ENCODE measurements around the gene NPPA. TPM values are rescaled to one million over a fixed set of nuclear protein-coding genes. Genes with fewer than 3 reads are reported as not detected.

The NPPA gene
- total and polyA plus RNA-seq, 3 donors from 2014 or later, result not detected

DNA sequence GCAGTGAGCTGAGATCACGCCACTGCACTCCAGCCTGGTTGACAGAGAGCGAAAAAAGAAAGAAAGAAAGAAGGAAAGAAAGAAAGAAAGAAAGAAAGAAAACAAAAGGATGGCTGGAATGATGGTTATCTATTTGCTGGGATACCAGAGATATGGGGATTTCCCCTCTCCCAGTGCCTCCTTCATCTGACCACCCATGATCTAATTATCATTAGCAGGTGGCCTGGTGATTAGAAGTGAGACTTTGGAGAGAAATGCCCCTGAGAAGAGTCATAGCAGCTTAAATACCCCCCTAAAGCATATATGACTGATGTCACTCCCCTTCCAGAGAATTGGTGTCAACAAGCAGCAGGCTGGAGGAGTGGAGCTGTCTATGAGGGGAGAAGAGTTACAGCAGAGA lies 12.5 kb upstream of the NPPA start:
- Histone ChIP-seq H3K9me3 (no peaks in the 10 kb centered on the region), H3K27ac (no peak overlapping the region), H3K4me3 (no peak overlapping the region), H3K27me3 (peaks cover 7% of the 10 kb centered on the region), H3K4me1 (peaks cover 8% of the 10 kb centered on the region), H3K36me3 (ENCODE audit: low read depth, missing control alignments) (no peaks in the 10 kb centered on the region)
- no peak for TF ChIP-seq POLR2A (IDR thresholded peaks at IDR 0.05)
- TF ChIP-seq, protein P1, sequence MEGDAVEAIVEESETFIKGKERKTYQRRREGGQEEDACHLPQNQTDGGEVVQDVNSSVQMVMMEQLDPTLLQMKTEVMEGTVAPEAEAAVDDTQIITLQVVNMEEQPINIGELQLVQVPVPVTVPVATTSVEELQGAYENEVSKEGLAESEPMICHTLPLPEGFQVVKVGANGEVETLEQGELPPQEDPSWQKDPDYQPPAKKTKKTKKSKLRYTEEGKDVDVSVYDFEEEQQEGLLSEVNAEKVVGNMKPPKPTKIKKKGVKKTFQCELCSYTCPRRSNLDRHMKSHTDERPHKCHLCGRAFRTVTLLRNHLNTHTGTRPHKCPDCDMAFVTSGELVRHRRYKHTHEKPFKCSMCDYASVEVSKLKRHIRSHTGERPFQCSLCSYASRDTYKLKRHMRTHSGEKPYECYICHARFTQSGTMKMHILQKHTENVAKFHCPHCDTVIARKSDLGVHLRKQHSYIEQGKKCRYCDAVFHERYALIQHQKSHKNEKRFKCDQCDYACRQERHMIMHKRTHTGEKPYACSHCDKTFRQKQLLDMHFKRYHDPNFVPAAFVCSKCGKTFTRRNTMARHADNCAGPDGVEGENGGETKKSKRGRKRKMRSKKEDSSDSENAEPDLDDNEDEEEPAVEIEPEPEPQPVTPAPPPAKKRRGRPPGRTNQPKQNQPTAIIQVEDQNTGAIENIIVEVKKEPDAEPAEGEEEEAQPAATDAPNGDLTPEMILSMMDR (IDR thresholded peaks at IDR 0.05), result no peak
- 58 to 62% methylated on average over 1 to 2 of the region's 2 CpGs for WGBS, 2 donors
- DNase-seq, result no peak
- intact Hi-C loops (cut with DNase I; ENCODE audit: low total_unique reads), result no loop called here

DNA sequence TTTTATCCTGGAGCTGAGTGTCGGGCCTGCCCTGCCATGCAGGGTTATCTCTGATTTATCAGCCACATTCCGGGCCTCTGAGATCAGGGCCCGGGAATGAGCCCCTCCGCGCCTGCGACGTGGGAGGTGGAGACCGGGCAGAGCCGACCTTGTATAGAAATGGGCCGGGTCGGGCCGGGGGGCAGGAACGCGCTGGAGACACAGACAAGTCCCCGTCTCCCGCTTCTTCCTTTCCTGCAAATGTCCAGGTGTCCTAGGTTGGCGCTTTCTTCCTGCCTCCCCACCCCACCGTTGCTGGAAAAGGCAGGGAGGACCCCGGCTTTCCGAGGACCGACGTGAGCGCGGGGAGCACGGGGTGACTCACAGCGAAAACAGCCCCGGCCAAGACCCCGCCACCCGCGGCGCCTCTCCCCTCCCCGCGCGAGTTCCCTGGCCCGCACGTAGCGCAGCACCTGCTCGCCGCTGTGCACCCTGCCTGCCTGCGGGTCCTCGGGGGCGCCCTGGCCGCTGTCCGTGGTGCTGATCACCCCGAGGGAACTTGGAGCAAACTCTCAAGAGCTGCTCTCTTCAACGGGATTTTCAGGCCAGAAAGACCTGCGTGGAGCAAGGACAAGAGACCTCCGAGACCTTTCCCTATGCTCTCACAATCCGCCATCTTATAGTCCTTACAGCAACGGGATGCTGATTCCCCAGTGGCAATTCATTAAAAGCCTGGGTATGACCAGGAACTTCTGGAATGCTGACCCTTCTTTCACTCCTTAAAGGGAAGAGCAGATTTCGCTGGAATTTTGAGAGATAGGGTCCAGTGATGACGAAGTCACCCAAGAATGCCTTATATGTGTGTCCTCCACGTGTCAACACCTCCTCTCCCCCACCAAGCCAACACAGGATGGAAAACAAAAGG lies 11.6 kb upstream of the NPPA start:
- intact Hi-C loops (cut with DNase I; ENCODE audit: low total_unique reads), result no loop called here
- peak; percentile 75 for DNase-seq
- 2 to 8% methylated on average over 12 to 52 of the region's 53 CpGs for WGBS, 2 donors

DNA sequence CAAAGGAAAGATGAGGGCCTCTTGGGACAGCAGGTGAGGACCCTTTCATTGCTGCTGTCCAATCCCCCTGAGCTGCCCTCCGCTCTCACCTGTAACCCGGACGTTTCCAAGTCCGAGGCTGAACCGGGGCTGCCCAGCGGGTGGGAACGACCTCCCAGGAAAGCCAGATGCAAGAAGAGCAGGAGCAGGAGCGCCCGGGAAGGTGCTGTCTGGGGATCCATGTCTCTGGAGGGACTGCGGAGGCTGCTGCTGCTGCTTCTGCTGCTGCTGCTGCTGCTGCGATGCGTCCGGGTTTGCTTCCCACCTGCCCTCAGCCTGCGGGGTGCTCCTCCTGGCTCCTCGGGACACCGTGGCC lies 11.0 kb upstream of the NPPA start, which contains the start of gene NPPB:
Gene NPPB, minus strand, starts transcription at position 333 of the 355 bp plus-strand sequence. Its CDS starts 112 bp downstream, at position 221.
- H3K9me3 ChIP-seq, result no peaks in the 10 kb centered on the region
- TF ChIP-seq, protein P1 (IDR thresholded peaks at IDR 0.05), result no peak
- no peak for TF ChIP-seq POLR2A (IDR thresholded peaks at IDR 0.05)
- no peak within 1 kb of the TSS for H3K4me3 ChIP-seq
- H3K27ac ChIP-seq, result no peak within 1 kb of the TSS
- 12 to 14% methylated on average over 6 to 16 of the region's 16 CpGs for WGBS, 2 donors
- intact Hi-C loops (cut with DNase I; ENCODE audit: low total_unique reads), result no loop called here
- peaks cover 8% of the 10 kb centered on the region for H3K4me1 ChIP-seq
- H3K27me3 ChIP-seq, result peaks cover 7% of the 10 kb centered on the region
- no peaks in the 10 kb centered on the region for H3K36me3 ChIP-seq (ENCODE audit: low read depth, missing control alignments)
- DNase-seq, result no peak

More for the DNA sequence above, 11.6 kb upstream of the NPPA start:
- no peak for TF ChIP-seq POLR2A (IDR thresholded peaks at IDR 0.05)
- TF ChIP-seq, protein P1 (IDR thresholded peaks at IDR 0.05), result no peak
- H3K27ac ChIP-seq, result no peak overlapping the region
- peaks cover 7% of the 10 kb centered on the region for H3K27me3 ChIP-seq
- H3K4me3 ChIP-seq, result no peak overlapping the region
- no peaks in the 10 kb centered on the region for H3K36me3 ChIP-seq (ENCODE audit: low read depth, missing control alignments)
- no peaks in the 10 kb centered on the region for H3K9me3 ChIP-seq
- H3K4me1 ChIP-seq, result peaks cover 8% of the 10 kb centered on the region

DNA sequence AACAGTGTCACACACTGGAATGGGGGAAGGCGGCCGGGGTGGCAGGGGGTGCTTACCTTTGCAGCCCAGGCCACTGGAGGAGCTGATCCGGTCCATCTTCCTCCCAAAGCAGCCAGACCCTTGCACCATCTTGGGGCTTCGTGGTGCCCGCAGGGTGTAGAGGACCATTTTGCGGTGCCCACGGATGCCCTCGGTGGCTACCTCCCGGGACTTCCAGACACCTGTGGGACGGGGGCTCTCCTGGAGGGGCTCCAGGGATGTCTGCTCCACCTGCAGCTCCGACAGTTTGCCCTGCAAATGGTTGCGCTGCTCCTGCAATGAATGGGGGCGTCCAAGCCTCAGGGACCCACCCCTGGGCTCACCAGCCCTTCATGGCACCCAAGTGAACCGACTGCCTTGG lies 10.6 kb upstream of the NPPA start:
- Histone ChIP-seq H3K36me3 (ENCODE audit: low read depth, missing control alignments) (no peaks in the 10 kb centered on the region), H3K4me1 (peaks cover 8% of the 10 kb centered on the region), H3K4me3 (no peak overlapping the region), H3K27me3 (peaks cover 7% of the 10 kb centered on the region), H3K9me3 (no peaks in the 10 kb centered on the region), H3K27ac (no peak overlapping the region)
- no peak for DNase-seq
- TF ChIP-seq, protein P1 (IDR thresholded peaks at IDR 0.05), result no peak
- TF ChIP-seq POLR2A (IDR thresholded peaks at IDR 0.05), result no peak
- intact Hi-C loops (cut with DNase I; ENCODE audit: low total_unique reads), result no loop called here
- WGBS, 2 donors, result 30 to 69% methylated on average over 3 to 14 of the region's 14 CpGs
